HG02798 (cell line): ENCODE results near the gene SPANXN4.

Experiments used
- ATAC-seq: cut with Tn5 transposase; IDR thresholded peaks from one replicate; pipeline ENCODE4 v1.9.1; 2021; ENCODE audit warnings: mild to moderate bottlenecking; ENCODE audit not compliant: unreplicated experiment, poor library complexity

SPANXN4 gene, protein sequence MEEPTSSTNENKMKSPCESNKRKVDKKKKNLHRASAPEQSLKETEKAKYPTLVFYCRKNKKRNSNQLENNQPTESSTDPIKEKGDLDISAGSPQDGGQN

GRCh38 chrX:143025628-143026027 lies at the start of gene SPANXN4:
Gene SPANXN4, plus strand, starts transcription at chrX:143025928. Its CDS starts 87 bp downstream, at chrX:143026015.
- ATAC-seq: no peak

DNA sequence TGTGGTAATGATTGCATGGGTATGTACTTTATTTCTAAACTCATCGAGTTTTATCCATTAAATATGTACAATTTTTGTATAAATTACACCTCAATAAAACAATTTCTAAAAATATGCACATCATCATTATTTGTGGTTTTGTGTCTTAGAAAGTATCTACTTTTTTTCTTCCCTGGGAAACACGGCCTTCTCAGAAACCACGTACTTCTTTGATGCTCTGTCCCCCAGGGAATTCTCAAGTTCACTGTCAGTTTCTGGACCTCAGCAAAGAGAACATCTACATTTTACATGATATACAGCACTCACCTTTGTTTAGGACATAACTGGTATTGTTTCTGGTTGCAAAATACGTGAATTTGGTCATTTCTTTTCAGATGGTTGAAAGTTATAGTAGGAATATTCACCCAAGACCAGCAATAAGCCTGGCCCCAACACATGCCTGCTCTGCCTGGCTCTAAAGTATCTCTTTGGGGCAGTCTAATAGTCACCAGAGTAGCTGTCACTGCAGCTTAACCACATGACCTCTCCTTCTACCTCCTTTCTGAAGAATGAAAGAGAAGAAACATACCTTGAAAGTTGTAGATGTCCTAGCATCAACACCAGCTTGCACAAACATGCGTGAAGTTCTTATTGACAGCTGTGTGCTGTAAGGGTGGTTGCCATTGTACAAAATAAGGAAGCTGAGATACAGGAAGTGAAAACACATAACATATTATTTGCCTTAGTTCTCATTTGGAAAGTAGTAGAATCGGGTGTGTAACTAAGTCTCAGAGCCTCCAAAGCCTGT lies 48.4 kb upstream of the SPANXN4 start:
- ATAC-seq: peak; percentile 93

DNA sequence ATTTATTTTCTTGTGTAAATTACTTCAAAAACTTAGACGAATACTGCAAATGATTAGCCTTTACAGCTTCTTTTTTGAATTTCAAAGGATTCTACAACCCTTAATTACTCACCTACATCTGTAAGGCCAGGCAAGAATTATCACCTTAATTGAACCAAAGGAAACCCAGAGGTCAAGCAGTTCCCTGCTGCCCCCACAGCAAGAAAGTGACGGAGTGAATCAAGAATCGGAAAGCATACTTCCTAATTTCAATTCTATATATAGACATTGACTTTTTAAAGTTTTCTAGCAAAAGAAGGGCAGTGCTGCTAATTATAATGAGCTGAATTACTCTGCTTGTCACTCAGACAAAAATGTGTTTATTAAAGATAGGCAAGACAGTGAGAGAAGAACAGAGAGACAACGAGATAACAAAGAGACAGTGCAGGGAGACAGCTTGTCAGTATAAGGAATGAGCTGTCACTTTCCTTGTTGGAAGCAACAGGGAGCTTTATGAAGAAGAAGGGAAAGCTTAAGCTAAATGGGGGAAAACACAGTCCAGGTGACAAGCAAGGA lies 47.5 kb upstream of the SPANXN4 start:
- peak; percentile 34 for ATAC-seq

DNA sequence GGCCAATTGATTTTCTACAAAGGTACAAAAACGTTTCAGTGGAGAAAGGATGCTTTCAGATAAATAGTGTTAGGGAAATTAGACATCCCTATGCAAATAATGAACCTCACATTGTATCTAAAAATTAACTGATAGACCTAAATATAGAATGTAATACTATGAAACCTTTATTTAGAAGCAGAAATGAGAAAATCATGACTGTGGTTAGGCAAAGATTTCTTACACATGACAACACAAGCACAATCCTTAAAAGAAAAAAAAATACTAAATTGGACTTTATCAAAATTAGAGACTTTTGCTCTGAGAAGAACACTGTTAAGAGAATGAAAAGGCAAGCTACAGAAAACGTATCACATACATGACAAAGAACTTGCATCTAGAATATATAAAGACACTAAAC lies 43.0 kb upstream of the SPANXN4 start:
- no peak for ATAC-seq

DNA sequence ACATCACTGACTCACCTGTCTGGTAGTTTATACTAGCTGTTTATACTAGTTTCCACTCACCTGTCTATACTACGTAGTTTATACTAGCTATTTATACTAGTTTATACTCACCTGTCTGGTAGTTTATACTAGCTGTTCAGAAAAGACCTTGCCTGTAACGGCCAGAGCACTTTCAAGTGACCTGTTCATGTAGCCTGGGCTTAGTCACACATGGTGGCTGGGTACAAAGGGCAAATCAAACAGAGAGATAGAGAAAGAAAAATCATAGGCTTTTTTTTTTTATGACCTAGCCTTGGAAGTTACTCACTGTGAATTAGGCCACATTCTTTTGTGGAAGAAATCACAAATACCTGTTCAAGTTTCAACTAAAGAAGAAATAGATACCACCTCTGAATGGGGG lies 30.7 kb upstream of the SPANXN4 start:
- no peak for ATAC-seq

GRCh38 chrX:142998447-142999198 lies 27.1 kb upstream of the SPANXN4 start:
- ATAC-seq: no peak

- ATAC-seq: no peak
Measured at GRCh38 chrX:142999199-142999701, 26.5 kb upstream of the SPANXN4 start.

- ATAC-seq: no peak
Measured at GRCh38 chrX:143002206-143002605, 23.5 kb upstream of the SPANXN4 start.

DNA sequence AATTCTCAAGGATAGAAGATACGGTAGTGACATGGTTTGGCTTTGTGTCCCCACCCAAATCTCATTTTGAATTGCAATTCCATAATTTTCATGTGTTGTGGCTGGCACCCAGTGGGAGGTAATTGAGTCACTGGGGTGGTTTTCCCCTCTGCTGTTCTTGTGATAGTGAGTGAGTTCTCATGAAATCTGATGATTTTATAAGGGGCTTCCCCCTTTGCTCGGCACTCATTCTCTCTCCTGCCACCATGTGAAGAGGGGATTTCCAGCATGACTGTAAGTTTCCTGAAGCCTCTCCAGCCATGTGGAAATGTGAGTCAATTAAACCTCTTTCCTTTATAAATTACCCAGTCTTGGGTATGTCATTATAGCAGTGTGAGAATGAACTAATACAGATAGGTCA lies 8.5 kb upstream of the SPANXN4 start:
- no peak for ATAC-seq

- no peak for ATAC-seq
Measured at GRCh38 chrX:143027275-143027674, 1.5 kb downstream of the SPANXN4 start.

DNA sequence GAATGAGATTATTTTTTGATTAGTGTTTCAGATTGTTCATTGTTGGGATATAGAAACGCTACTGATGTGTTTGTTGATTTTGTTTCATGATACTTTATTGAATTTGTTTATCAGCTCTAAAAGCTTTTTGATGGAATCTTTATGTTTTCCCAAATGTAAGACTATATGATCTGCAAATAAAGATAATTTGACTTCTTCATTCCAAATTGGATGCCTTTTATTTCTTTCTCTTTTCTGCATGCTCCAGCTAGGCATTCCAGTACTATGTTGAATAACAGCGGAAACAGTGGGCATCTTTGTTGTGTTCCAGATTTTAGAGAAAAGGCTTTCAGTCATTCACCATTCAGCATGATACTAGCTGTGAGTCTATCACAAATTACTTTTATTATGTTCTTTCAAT lies 21.8 kb downstream of the SPANXN4 start:
- no peak for ATAC-seq

DNA sequence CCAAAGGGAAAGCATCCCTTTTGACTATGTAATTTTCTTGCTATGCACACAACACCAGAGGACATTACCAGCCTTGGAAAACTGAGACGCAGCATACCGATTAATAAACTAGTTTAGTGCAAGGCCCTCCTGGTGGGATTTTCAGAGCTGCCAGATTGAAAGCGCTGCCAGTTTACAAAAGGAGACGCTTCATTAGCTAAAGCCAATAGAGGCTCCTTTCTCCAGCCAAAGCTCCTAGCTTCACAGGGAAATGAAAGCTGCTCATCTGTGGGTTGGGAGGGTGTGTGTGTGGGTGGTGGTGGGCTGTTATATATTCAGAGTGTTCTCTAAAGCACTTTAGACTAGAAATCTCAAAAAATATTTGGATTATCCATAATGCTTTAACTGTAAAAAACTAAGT lies 32.4 kb downstream of the SPANXN4 start:
- no peak for ATAC-seq

GRCh38 chrX:143081231-143081630 lies 55.5 kb downstream of the SPANXN4 start:
- no peak for ATAC-seq

GRCh38 chrX:143082537-143082936 lies 56.8 kb downstream of the SPANXN4 start:
- no peak for ATAC-seq
